H1 (cell line): ENCODE data around the gene LSM7. TPM values are rescaled to one million over a fixed set of nuclear protein-coding genes. Genes with fewer than 3 reads are reported as not detected.

Experiments used
- CTCF ChIA-PET: fragments of 300-600 bp; sonication (Branson Sonifier 250); formaldehyde crosslinking; loops from one replicate; lab custom pipeline; 2021; ENCODE audit not compliant: partially characterized antibody; lab: Charles Lee
- POLR2A ChIA-PET: fragments of 300-600 bp; sonication (Branson Sonifier 250); formaldehyde crosslinking; loops from one replicate; lab custom pipeline; 2021; ENCODE audit warnings: inconsistent platforms; ENCODE audit not compliant: partially characterized antibody; lab: Charles Lee
- DNase-seq, 2 experiments: peaks; one replicate each; pipeline versions ENCODE4 v3.0.0 to v3.0.0-alpha.2; 2010 to 2022; ENCODE audit warnings: low spot score in 2 of 2, low read depth in 1 of 2, mixed read lengths in 1 of 2
- FAIRE-seq: peaks from 2 replicates; lab custom pipeline; 2011; peaks lifted over from hg19 to GRCh38; lab: Jason Lieb, UNC
- H2AFZ ChIP-seq: 2 replicates; pipeline ENCODE4 v1.8.1; 2012; ENCODE audit warnings: low read length, inconsistent platforms
- H2AK5ac ChIP-seq: 2 replicates; pipeline ENCODE4 v1.6.1; 2013; ENCODE audit warnings: low read depth, low read length
- H2BK120ac ChIP-seq: replicated peaks from 2 replicates; pipeline ENCODE3; 2013; ENCODE audit warnings: low read depth, low read length, inconsistent platforms
- H2BK12ac ChIP-seq: 2 replicates; pipeline ENCODE4 v1.6.1; 2013; ENCODE audit warnings: low read depth, low read length
- H2BK15ac ChIP-seq: 2 replicates; pipeline ENCODE4 v1.6.1; 2013; ENCODE audit warnings: low read length
- H2BK20ac ChIP-seq: 2 replicates; pipeline ENCODE4 v1.6.1; 2013; ENCODE audit warnings: low read length
- H2BK5ac ChIP-seq: 2 replicates; pipeline ENCODE4 v1.6.1; 2013; ENCODE audit warnings: low read depth, low read length
- H3K14ac ChIP-seq: 2 replicates; pipeline ENCODE4 v1.6.1; 2013; ENCODE audit warnings: inconsistent platforms; ENCODE audit not compliant: insufficient read length
- H3K18ac ChIP-seq: 2 replicates; pipeline ENCODE4 v1.6.1; 2013; ENCODE audit warnings: low read length; ENCODE audit errors: extremely low read depth
- H3K23ac ChIP-seq: 2 replicates; pipeline ENCODE4 v1.6.1; 2013; ENCODE audit warnings: inconsistent platforms; ENCODE audit not compliant: insufficient read length
- H3K23me2 ChIP-seq: 2 replicates; pipeline ENCODE4 v1.6.1; 2013; ENCODE audit warnings: low read depth, low read length
- H3K27ac ChIP-seq: 2 replicates; pipeline ENCODE4 v1.6.1; 2011; ENCODE audit warnings: low read depth, low read length, inconsistent platforms
- H3K27me3 ChIP-seq, 4 experiments: replicated peaks in 1 of 4; 1 replicate in 1 of 4; 2 replicates in 3 of 4; pipeline versions ENCODE4 v1.6.1 to v1.8.1; 2011 to 2013; ENCODE audit warnings: low read length in 3 of 4, mild to moderate bottlenecking in 3 of 4, inconsistent platforms in 2 of 4, mixed read lengths in 2 of 4, moderate library complexity in 1 of 4; ENCODE audit not compliant: control insufficient read depth in 3 of 4, insufficient read depth in 3 of 4; ENCODE audit errors: extremely low read depth in 1 of 4
- H3K36me3 ChIP-seq, 4 experiments: 2 replicates each; pipeline versions ENCODE4 v1.6.1 to v1.8.1; 2011 to 2013; ENCODE audit warnings: mild to moderate bottlenecking in 4 of 4, low read length in 3 of 4, moderate library complexity in 2 of 4, control low read depth in 1 of 4, inconsistent platforms in 1 of 4; ENCODE audit not compliant: insufficient read depth in 4 of 4, control insufficient read depth in 2 of 4
- H3K4ac ChIP-seq: replicated peaks from 2 replicates; pipeline ENCODE3; 2013; ENCODE audit warnings: low read length, low read depth, mixed read lengths, inconsistent platforms; ENCODE audit not compliant: insufficient read length
- H3K4me1 ChIP-seq, 4 experiments: replicated peaks in 1 of 4; 1 replicate in 1 of 4; 2 replicates in 3 of 4; pipeline versions ENCODE4 v1.6.1 to v1.8.1; 2011 to 2013; ENCODE audit warnings: low read length in 3 of 4, inconsistent platforms in 2 of 4, mixed read lengths in 1 of 4; ENCODE audit not compliant: insufficient read depth in 4 of 4, control insufficient read depth in 3 of 4
- H3K4me2 ChIP-seq, 2 experiments: 2 replicates each; pipeline versions ENCODE4 v1.6.1 to v1.8.1; 2011 to 2013; ENCODE audit warnings: low read depth in 2 of 2, low read length in 2 of 2, control low read depth in 1 of 2, inconsistent platforms in 1 of 2, mild to moderate bottlenecking in 1 of 2; ENCODE audit not compliant: insufficient read depth in 1 of 2
- H3K4me3 ChIP-seq, 4 experiments: fragments of 200-600, 300-600 bp in 1 of 4; sonication (generic), shearing (Covaris generic), sonication (Bioruptor Twin) in 1 of 4; 2 replicates each; pipeline versions ENCODE4 v1.5.1 to v1.8.1; 2011 to 2016; ENCODE audit warnings: low read length in 4 of 4, low read depth in 3 of 4, control low read depth in 2 of 4, inconsistent platforms in 2 of 4, mild to moderate bottlenecking in 2 of 4, mixed read lengths in 1 of 4, moderate library complexity in 1 of 4; ENCODE audit not compliant: insufficient read depth in 2 of 4; ENCODE audit errors: extremely low read depth in 1 of 4
- H3K56ac ChIP-seq: replicated peaks from 2 replicates; pipeline ENCODE3; 2013; ENCODE audit warnings: low read depth, mild to moderate bottlenecking, mixed read lengths, low read length, inconsistent platforms; ENCODE audit not compliant: insufficient read length
- H3K79me1 ChIP-seq: 2 replicates; pipeline ENCODE4 v1.6.1; 2013; ENCODE audit warnings: low read depth, low read length, control low read depth
- H3K79me2 ChIP-seq, 2 experiments: 2 replicates each; pipeline versions ENCODE4 v1.6.1 to v1.8.1; 2012 to 2013; ENCODE audit warnings: low read length in 2 of 2, mild to moderate bottlenecking in 2 of 2, inconsistent platforms in 1 of 2; ENCODE audit not compliant: insufficient read depth in 2 of 2, control insufficient read depth in 1 of 2
- H3K9ac ChIP-seq, 4 experiments: replicated peaks in 1 of 4; 1 replicate in 1 of 4; 2 replicates in 3 of 4; pipeline versions ENCODE4 v1.6.1 to v1.8.1; 2011 to 2013; ENCODE audit warnings: low read depth in 3 of 4, low read length in 3 of 4, control low read depth in 2 of 4, mild to moderate bottlenecking in 2 of 4, moderate library complexity in 2 of 4, inconsistent platforms in 1 of 4; ENCODE audit errors: extremely low read depth in 1 of 4
- H3K9me3 ChIP-seq, 2 experiments: 2 replicates each; pipeline versions ENCODE4 v1.6.1 to v1.8.1; 2012 to 2013; ENCODE audit warnings: mild to moderate bottlenecking in 2 of 2, moderate library complexity in 2 of 2, control low read depth in 1 of 2, inconsistent platforms in 1 of 2, low read depth in 1 of 2, low read length in 1 of 2, mixed read lengths in 1 of 2; ENCODE audit not compliant: insufficient read depth in 2 of 2
- H4K20me1 ChIP-seq, 2 experiments: replicated peaks in 1 of 2; 2 replicates each; pipeline versions ENCODE3 to v1.8.1; 2011 to 2013; ENCODE audit warnings: inconsistent platforms in 2 of 2, low read length in 2 of 2, mild to moderate bottlenecking in 1 of 2; ENCODE audit not compliant: insufficient read depth in 2 of 2, control insufficient read depth in 1 of 2
- H4K5ac ChIP-seq: 2 replicates; pipeline ENCODE4 v1.6.1; 2013; ENCODE audit warnings: low read length, low read depth, mixed read lengths, inconsistent platforms; ENCODE audit not compliant: insufficient read length
- H4K8ac ChIP-seq: 2 replicates; pipeline ENCODE4 v1.8.0; 2013; ENCODE audit warnings: mild to moderate bottlenecking, moderate library complexity, low read length, inconsistent platforms; ENCODE audit not compliant: insufficient read depth; ENCODE audit errors: extremely low read depth
- H4K91ac ChIP-seq: replicated peaks from 2 replicates; pipeline ENCODE3; 2013; ENCODE audit warnings: low read length, mixed read lengths, inconsistent platforms; ENCODE audit not compliant: insufficient read length
- CHD1 ChIP-seq: IDR thresholded peaks from 2 replicates; pipeline ENCODE4 v1.6.1; 2012; ENCODE audit warnings: low read depth, low read length, improper control_type of control experiment
- CREB1 ChIP-seq: IDR thresholded peaks from 2 replicates; pipeline ENCODE4 v1.6.1; 2012; ENCODE audit warnings: inconsistent platforms
- CTBP2 ChIP-seq: IDR thresholded peaks from 2 replicates; pipeline ENCODE4 v1.7.0; 2011; ENCODE audit warnings: borderline replicate concordance, mild to moderate bottlenecking, moderate library complexity, mixed read lengths, low read length; ENCODE audit not compliant: insufficient read depth, insufficient read length
- GTF2F1 ChIP-seq: IDR thresholded peaks from 2 replicates; pipeline ENCODE4 v1.6.1; 2012; ENCODE audit warnings: low read depth, low read length, improper control_type of control experiment, borderline replicate concordance
- SAP30 ChIP-seq: fragments of 300-600 bp; sonication (generic); IDR thresholded peaks from 2 replicates; pipeline ENCODE4 v1.7.1; 2012; ENCODE audit warnings: low read length, moderate library complexity, mild to moderate bottlenecking, inconsistent platforms; ENCODE audit not compliant: insufficient read depth, insufficient replicate concordance
- TCF12 ChIP-seq: IDR thresholded peaks from 2 replicates; pipeline ENCODE4 v1.6.1; 2011; ENCODE audit warnings: low read depth, mild to moderate bottlenecking, low read length
- YY1 ChIP-seq: IDR thresholded peaks from 2 replicates; pipeline ENCODE4 v1.6.1; 2011; ENCODE audit warnings: low read depth, mild to moderate bottlenecking, low read length
- WGBS, 2 experiments: shearing (Covaris generic) in 1 of 2; methylation state at CpG; one replicate each; pipeline versions ENCODE4 v1.1.6 to v1.1.7; 2013 to 2015; ENCODE audit warnings: low lambda C conversion rate in 2 of 2, mixed read lengths in 2 of 2, inconsistent platforms in 1 of 2, low coverage in 1 of 2, missing lambda C conversion rate in 1 of 2; ENCODE audit not compliant: insufficient replicate concordance in 2 of 2, insufficient coverage in 1 of 2, insufficient read length in 1 of 2; ENCODE audit errors: extremely low coverage in 1 of 2, missing lambda C conversion rate in 1 of 2; 5-methylcytosine and 5-hydroxymethylcytosine counted together
- polyA plus RNA-seq, 7 experiments: library from polyadenylated mRNA; depleted of rRNA in 3 of 7; stranded (reverse) in 5 of 7; unstranded in 2 of 7; fragments of >200 nt in 5 of 7; fragments of 200-250 nt in 2 of 7; gene quantifications; 1 replicate in 5 of 7; 2 replicates in 1 of 7; 4 replicates in 1 of 7; pipeline versions ENCODE4 v1.2.1 to v1.2.3, GENCODE V29; 2011 to 2013; ENCODE audit warnings: missing spikeins in 2 of 7, mixed read lengths in 2 of 7
- total RNA-seq: library from RNA; stranded (reverse); fragmentation: NEBNext Ultra II Directional; extraction: Animal tissue kit (Norgen Biotek cat#: 25700); gene quantifications from 2 replicates; pipeline ENCODE4 v1.2.1, GENCODE V29; 2021

The LSM7 gene
- total and polyA plus RNA-seq, 2 of the 8 experiments (the other 6 are each of a cell fraction or from before 2014, with no cell fraction given): 228 to 1,335 TPM

- no peak overlapping the region for H3K23ac ChIP-seq
- H3K79me1 ChIP-seq: peaks cover 3% of the 10 kb centered on the region; the same call in 1 of the 2 replicates
- H2BK5ac ChIP-seq: no peak overlapping the region
- peaks cover 5 to 13% of the 10 kb centered on the region in 2 experiments for H4K20me1 ChIP-seq
- no peak overlapping the region for H3K4me2 ChIP-seq
- FAIRE-seq: no peak
- peaks cover 0 to 6% of the 10 kb centered on the region in 2 experiments; a peak in 1 of 4 replicates for H3K79me2 ChIP-seq
- H3K18ac ChIP-seq: no peak overlapping the region
- H3K56ac ChIP-seq: no peak overlapping the region
- ChIA-PET POLR2A (interaction anchor here (0.5 to 23.4 kb wide), 10 partner anchors 8 to 453 kb away, joined by 3 to 330 read pairs (median 3); partner anchors contain the start of genes AMH and JSRP1), CTCF (interaction anchor here (0.8 to 6.2 kb wide), 7 partner anchors 9 to 79 kb away, joined by 3 to 106 read pairs (median 5); partner anchors contain the start of genes JSRP1 and PLEKHJ1)
- TF ChIP-seq CTBP2 (no peak), YY1 (no peak), GTF2F1 (no peak), SAP30 (no peak), CHD1 (no peak), CREB1 (no peak), TCF12 (no peak)
- no peak overlapping the region for H2BK120ac ChIP-seq
- no peak overlapping the region for H4K91ac ChIP-seq
- no peak overlapping the region for H3K4ac ChIP-seq
- H3K36me3 ChIP-seq: no peaks in the 10 kb centered on the region
- H2BK12ac ChIP-seq: no peak overlapping the region
- H3K27ac ChIP-seq: no peak overlapping the region
- H3K9ac ChIP-seq: no peak overlapping the region
- no peaks in the 10 kb centered on the region for H3K9me3 ChIP-seq
- H2BK20ac ChIP-seq: no peak overlapping the region
- H3K4me3 ChIP-seq: no peak overlapping the region
- no peak overlapping the region for H2AFZ ChIP-seq
- H3K27me3 ChIP-seq: peaks cover 0 to 17% (median 13%) of the 10 kb centered on the region in 4 experiments; a peak in 5 of 7 replicates
- 91% methylated on average over 24 of the region's 33 CpGs; no CpG with 5 or more reads in 1 of the 2 experiments for WGBS, 2 experiments
- H3K14ac ChIP-seq: no peak overlapping the region
- no peak overlapping the region for H2AK5ac ChIP-seq
- peaks cover 0 to 5% (median under 1%) of the 10 kb centered on the region in 4 experiments; a peak in 2 of 7 replicates for H3K4me1 ChIP-seq
- no peak for DNase-seq
- H4K5ac ChIP-seq: no peak overlapping the region
- peaks cover 5% of the 10 kb centered on the region; the same call in 1 of the 2 replicates for H3K23me2 ChIP-seq
- no peak overlapping the region for H2BK15ac ChIP-seq
- no peak overlapping the region; the same call in 1 of the 2 replicates for H4K8ac ChIP-seq
These were observed 49.8 kb downstream of the LSM7 start for GRCh38 chr19:2278459-2279158.
